ENCODE measurements around the gene SETX.

DNA sequence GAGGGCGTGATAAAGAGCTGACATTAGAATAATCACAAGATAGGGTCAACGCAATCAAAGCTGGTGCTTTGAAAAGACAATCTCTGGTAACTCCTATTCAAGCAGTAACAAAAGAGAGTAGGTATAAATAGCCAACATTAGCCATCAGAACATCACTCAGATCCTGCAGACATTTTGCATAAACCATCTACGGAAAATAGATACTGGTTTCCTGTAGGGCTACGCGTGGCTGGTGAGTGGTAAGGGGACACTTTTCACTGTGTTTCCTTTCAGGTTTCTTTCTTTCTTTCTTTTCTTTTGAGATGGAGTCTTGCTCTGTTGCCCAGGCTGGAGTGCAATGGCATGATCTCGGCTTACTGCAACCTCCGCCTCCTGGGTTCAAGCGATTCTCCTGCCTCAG is 29.6 kb upstream of the SETX start:
- no peak for TF ChIP-seq ARNT (IDR thresholded peaks at IDR 0.05)
- TF ChIP-seq NFRKB (IDR thresholded peaks at IDR 0.05): no peak
- TF ChIP-seq FOXM1 (IDR thresholded peaks at IDR 0.05; ENCODE audit: borderline replicate concordance): no peak
- no peak for TF ChIP-seq SP1 (IDR thresholded peaks at IDR 0.05)
- TF ChIP-seq FOXA1 (IDR thresholded peaks at IDR 0.05): no peak
- TF ChIP-seq ELF4 (IDR thresholded peaks at IDR 0.05): no peak
- no peak for TF ChIP-seq BHLHE40 (IDR thresholded peaks at IDR 0.05; ENCODE audit: borderline replicate concordance)
- no peak for TF ChIP-seq SUZ12 (IDR thresholded peaks at IDR 0.05)
- TF ChIP-seq TARDBP (IDR thresholded peaks at IDR 0.05): no peak
- TF ChIP-seq, protein P1, sequence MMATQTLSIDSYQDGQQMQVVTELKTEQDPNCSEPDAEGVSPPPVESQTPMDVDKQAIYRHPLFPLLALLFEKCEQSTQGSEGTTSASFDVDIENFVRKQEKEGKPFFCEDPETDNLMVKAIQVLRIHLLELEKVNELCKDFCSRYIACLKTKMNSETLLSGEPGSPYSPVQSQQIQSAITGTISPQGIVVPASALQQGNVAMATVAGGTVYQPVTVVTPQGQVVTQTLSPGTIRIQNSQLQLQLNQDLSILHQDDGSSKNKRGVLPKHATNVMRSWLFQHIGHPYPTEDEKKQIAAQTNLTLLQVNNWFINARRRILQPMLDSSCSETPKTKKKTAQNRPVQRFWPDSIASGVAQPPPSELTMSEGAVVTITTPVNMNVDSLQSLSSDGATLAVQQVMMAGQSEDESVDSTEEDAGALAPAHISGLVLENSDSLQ (IDR thresholded peaks at IDR 0.05): no peak
